Memory B cell (primary cell): ENCODE data around the gene C19orf25.

Experiments used
- ATAC-seq: fragments of 150-1000 bp; cut with Tn5 transposase; 2 replicates; pipeline ENCODE4 v1.10.0; 2021; ENCODE audit warnings: low read depth, mild to moderate bottlenecking, moderate library complexity
- DNase-seq, 2 donors: peaks; one replicate each; pipeline ENCODE4 v3.0.0; 2022; ENCODE audit warnings: low spot score in 2 of 2
- H3K27ac Mint-ChIP-seq: one replicate; pipeline ENCODE4 v1.8.0; 2022; ENCODE audit warnings: mild to moderate bottlenecking, moderate library complexity, mixed read lengths
- H3K27me3 Mint-ChIP-seq: one replicate; pipeline ENCODE4 v1.8.0; 2022; ENCODE audit warnings: mixed read lengths
- H3K36me3 Mint-ChIP-seq: one replicate; pipeline ENCODE4 v1.8.0; 2022; ENCODE audit warnings: mild to moderate bottlenecking, mixed read lengths
- H3K4me1 Mint-ChIP-seq: one replicate; pipeline ENCODE4 v1.8.0; 2022; ENCODE audit warnings: mixed read lengths
- H3K4me3 Mint-ChIP-seq: one replicate; pipeline ENCODE4 v1.8.0; 2022; ENCODE audit warnings: mild to moderate bottlenecking, moderate library complexity, mixed read lengths
- H3K9me3 Mint-ChIP-seq: one replicate; pipeline ENCODE4 v1.8.0; 2022; ENCODE audit warnings: mixed read lengths

The C19orf25 gene

GRCh38 chr19:1427221-1427920, 51.6 kb downstream of the C19orf25 start:
- H3K27ac Mint-ChIP-seq, result no peak overlapping the region
- H3K9me3 Mint-ChIP-seq, result no peaks in the 10 kb centered on the region
- no peaks in the 10 kb centered on the region for H3K4me1 Mint-ChIP-seq
- ATAC-seq (no peak), DNase-seq (no peak)
- H3K4me3 Mint-ChIP-seq, result no peak overlapping the region
- peaks cover 19% of the 10 kb centered on the region for H3K36me3 Mint-ChIP-seq
- no peaks in the 10 kb centered on the region for H3K27me3 Mint-ChIP-seq

- ATAC-seq (no peak), DNase-seq (no peak)
- Mint-ChIP-seq H3K27me3 (no peaks in the 10 kb centered on the region), H3K27ac (no peak overlapping the region), H3K4me3 (no peak overlapping the region), H3K36me3 (peaks cover 19% of the 10 kb centered on the region), H3K4me1 (no peaks in the 10 kb centered on the region), H3K9me3 (no peaks in the 10 kb centered on the region)
These were observed 52.3 kb downstream of the C19orf25 start for GRCh38 chr19:1426736-1427135.

DNA sequence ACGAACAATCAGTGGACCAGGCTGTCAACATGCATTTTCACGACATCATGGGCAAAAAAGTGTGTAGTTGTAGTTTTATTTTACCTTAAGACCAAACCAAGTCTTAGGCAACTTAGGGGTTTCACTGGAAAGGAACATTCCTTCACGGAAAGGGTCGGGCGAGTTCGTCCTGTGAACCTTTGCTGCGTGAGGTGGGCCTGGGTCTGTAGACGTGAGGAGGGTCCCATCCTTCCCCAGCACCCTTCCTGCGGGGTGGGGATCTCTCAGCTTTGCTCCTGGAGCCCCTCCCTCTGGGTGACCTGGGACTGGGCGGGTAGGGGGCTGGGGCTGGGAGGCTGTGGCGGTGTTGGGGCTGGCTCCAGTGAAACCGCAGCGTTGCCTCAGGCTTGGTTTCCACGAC, 53.1 kb downstream of the C19orf25 start:
- no peak for ATAC-seq
- Mint-ChIP-seq H3K4me1 (no peaks in the 10 kb centered on the region), H3K27ac (no peak overlapping the region), H3K27me3 (no peaks in the 10 kb centered on the region), H3K4me3 (no peak overlapping the region), H3K9me3 (no peaks in the 10 kb centered on the region), H3K36me3 (peaks cover 20% of the 10 kb centered on the region)
- DNase-seq, result no peak

- H3K9me3 Mint-ChIP-seq, result no peaks in the 10 kb centered on the region
- H3K27me3 Mint-ChIP-seq, result no peaks in the 10 kb centered on the region
- H3K4me3 Mint-ChIP-seq, result no peak overlapping the region
- peaks cover 23% of the 10 kb centered on the region for H3K36me3 Mint-ChIP-seq
- H3K4me1 Mint-ChIP-seq, result no peaks in the 10 kb centered on the region
- H3K27ac Mint-ChIP-seq, result no peak overlapping the region
- no peak for DNase-seq
- no peak for ATAC-seq
These were observed 53.7 kb downstream of the C19orf25 start for GRCh38 chr19:1425102-1425837.

DNA sequence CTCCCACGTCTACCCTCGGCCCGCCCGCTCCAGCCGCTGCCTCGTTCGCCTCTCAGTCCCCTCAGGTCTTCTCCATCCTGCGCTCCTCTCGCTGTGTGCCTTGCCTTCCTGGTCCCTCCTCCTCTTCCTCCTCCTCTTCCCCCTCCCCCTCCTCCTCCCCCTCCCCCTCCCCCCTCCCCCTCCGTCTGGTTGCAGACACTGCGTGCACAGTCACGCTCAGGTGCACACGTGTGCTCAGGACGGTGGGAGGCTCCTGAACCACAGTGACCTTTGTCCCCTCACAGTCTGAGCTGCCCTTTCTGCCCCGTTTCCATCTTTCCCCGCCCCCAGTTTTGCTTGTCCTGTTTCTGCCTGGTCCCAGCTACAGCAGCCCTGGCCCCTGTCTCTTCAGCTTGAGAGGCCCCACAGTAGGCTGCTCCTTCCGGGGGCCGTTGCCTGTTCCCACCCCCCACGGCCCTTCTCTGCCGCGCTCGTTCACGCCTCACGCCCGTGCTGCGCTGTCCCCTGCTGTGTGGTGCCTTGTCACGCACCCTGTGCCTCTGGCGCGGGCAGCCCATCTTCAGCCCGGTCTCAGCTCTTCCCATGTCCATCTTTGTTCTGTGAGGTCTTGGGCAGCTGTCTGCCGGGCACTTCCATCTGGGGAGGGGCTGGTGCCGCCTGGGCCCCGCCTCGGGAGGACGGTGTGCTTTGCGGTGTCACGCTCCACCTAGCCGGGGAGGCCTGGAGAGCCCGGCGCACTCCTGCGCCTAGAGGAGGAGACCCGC, 54.6 kb downstream of the C19orf25 start:
- Mint-ChIP-seq H3K9me3 (no peaks in the 10 kb centered on the region), H3K4me1 (no peaks in the 10 kb centered on the region), H3K27me3 (no peaks in the 10 kb centered on the region), H3K4me3 (no peak overlapping the region), H3K27ac (no peak overlapping the region), H3K36me3 (peaks cover 21% of the 10 kb centered on the region)
- DNase-seq (no peak), ATAC-seq (no peak)

- H3K27ac Mint-ChIP-seq, result no peak overlapping the region
- no peaks in the 10 kb centered on the region for H3K4me1 Mint-ChIP-seq
- H3K4me3 Mint-ChIP-seq, result no peak overlapping the region
- H3K9me3 Mint-ChIP-seq, result no peaks in the 10 kb centered on the region
- H3K36me3 Mint-ChIP-seq, result peaks cover 25% of the 10 kb centered on the region
- ATAC-seq (no peak), DNase-seq (no peak)
- no peaks in the 10 kb centered on the region for H3K27me3 Mint-ChIP-seq
These were observed 55.4 kb downstream of the C19orf25 start for GRCh38 chr19:1423436-1424191.
